Measurements from ENCODE around the gene RALBP1.
"Not testable (repeated sequence)": the region's sequence is repeated elsewhere in the genome, so short reads cannot be mapped to it uniquely, and the experiment has no call there.

Gene RALBP1

GRCh38 chr18:9449600-9450414, 25.5 kb upstream of the RALBP1 start:
- no peak overlapping the region for H3K4me3 ChIP-seq (ENCODE audit: low read depth, low read length)
- no peaks in the 10 kb centered on the region for H3K27me3 ChIP-seq (replicated peaks)
- DNase-seq, result no peak
- in situ Hi-C loops (cut with HindIII; ENCODE audit: low pct_ligation_motif_present, low sequenced_read_pairs), result no loop called here
- H3K27ac ChIP-seq, result no peak overlapping the region
- no peaks in the 10 kb centered on the region for H3K36me3 ChIP-seq (replicated peaks)
- TF ChIP-seq, protein P1, sequence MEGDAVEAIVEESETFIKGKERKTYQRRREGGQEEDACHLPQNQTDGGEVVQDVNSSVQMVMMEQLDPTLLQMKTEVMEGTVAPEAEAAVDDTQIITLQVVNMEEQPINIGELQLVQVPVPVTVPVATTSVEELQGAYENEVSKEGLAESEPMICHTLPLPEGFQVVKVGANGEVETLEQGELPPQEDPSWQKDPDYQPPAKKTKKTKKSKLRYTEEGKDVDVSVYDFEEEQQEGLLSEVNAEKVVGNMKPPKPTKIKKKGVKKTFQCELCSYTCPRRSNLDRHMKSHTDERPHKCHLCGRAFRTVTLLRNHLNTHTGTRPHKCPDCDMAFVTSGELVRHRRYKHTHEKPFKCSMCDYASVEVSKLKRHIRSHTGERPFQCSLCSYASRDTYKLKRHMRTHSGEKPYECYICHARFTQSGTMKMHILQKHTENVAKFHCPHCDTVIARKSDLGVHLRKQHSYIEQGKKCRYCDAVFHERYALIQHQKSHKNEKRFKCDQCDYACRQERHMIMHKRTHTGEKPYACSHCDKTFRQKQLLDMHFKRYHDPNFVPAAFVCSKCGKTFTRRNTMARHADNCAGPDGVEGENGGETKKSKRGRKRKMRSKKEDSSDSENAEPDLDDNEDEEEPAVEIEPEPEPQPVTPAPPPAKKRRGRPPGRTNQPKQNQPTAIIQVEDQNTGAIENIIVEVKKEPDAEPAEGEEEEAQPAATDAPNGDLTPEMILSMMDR (IDR thresholded peaks at IDR 0.05; ENCODE audit: low read depth, low read length, missing control alignments), result no peak

- in situ Hi-C loops (cut with HindIII; ENCODE audit: low pct_ligation_motif_present, low sequenced_read_pairs); H3K36me3 ChIP-seq (replicated peaks); H3K27ac ChIP-seq; H3K27me3 ChIP-seq (replicated peaks); H3K4me3 ChIP-seq (ENCODE audit: low read depth, low read length); DNase-seq: not testable (repeated sequence)
These were observed 24.4 kb upstream of the RALBP1 start for GRCh38 chr18:9450920-9451319.

DNA sequence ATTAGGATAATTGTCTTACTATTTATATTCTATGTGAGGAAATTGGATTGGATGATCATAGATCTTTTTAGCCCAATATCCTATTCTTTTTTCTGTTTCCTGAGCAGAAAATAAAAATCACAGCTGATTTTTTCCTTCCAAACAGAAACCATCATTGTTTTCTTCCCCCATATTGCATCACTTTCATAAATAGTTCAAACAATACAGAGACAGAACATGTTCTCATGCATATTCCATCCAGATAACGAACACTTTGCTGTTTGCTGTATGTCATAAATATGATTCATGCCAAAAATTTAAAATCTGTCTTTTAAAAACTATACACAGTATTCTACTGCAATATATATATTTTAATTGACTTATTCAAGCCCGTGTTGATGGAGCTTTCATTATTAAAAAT, 22.0 kb upstream of the RALBP1 start:
- TF ChIP-seq, protein P1 (IDR thresholded peaks at IDR 0.05; ENCODE audit: low read depth, low read length, missing control alignments), result no peak
- DNase-seq, result no peak
- Histone ChIP-seq H3K4me3 (ENCODE audit: low read depth, low read length) (no peak overlapping the region), H3K27ac (no peak overlapping the region), H3K27me3 (replicated peaks) (no peaks in the 10 kb centered on the region), H3K36me3 (replicated peaks) (no peaks in the 10 kb centered on the region)
- in situ Hi-C loops (cut with HindIII; ENCODE audit: low pct_ligation_motif_present, low sequenced_read_pairs), result no loop called here

- no peak for DNase-seq
- in situ Hi-C loops (cut with HindIII; ENCODE audit: low pct_ligation_motif_present, low sequenced_read_pairs), result no loop called here
- H3K4me3 ChIP-seq (ENCODE audit: low read depth, low read length), result no peak overlapping the region
- no peaks in the 10 kb centered on the region for H3K27me3 ChIP-seq (replicated peaks)
- H3K27ac ChIP-seq, result no peak overlapping the region
- no peaks in the 10 kb centered on the region for H3K36me3 ChIP-seq (replicated peaks)
- TF ChIP-seq, protein P1 (IDR thresholded peaks at IDR 0.05; ENCODE audit: low read depth, low read length, missing control alignments), result no peak
These were observed 21.1 kb upstream of the RALBP1 start for GRCh38 chr18:9454061-9454703.

DNA sequence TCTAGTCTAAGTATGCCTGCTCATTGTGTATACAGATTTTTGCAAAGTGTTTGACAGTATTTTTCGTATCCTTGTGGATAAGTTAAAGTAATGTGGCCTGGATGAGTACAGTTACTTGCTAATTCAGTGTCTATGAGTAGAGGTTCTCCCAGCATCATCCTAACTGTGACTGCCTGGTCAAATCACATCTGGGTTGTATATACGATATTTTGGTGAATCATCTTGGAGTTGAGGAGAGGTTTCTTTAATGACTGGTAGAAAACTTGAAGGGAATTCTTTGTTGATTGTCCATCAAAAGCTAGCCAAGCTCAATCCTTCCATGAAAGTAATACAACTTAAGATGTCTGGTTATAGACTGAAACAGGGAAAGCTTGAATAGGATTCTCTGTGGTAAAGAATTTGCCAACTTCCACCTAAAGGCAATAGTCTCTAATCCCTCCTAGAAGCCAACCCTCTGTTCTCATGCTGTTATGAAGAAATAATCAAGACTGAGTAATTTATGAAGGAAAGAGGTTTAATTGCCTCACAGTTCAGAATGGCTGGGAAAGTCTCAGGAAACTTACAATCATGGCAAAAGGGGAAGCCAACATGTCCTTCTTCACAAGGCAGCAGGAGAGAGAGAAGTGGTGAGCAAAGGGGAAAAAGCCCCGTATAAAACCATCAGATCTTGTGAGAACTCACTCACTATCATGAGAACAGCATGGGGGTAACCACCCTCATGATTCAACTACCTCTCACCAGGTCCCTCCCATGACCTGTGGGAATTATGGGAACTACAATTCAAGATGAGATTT, 19.4 kb upstream of the RALBP1 start:
- DNase-seq, result no peak
- in situ Hi-C loops (cut with HindIII; ENCODE audit: low pct_ligation_motif_present, low sequenced_read_pairs), result no loop called here
- H3K4me3 ChIP-seq (ENCODE audit: low read depth, low read length), result no peak overlapping the region
- H3K36me3 ChIP-seq (replicated peaks), result no peaks in the 10 kb centered on the region
- TF ChIP-seq, protein P1 (IDR thresholded peaks at IDR 0.05; ENCODE audit: low read depth, low read length, missing control alignments), result no peak
- no peak overlapping the region for H3K27ac ChIP-seq
- no peaks in the 10 kb centered on the region for H3K27me3 ChIP-seq (replicated peaks)

GRCh38 chr18:9466127-9466526, 9.2 kb upstream of the RALBP1 start:
- in situ Hi-C loops (cut with HindIII; ENCODE audit: low pct_ligation_motif_present, low sequenced_read_pairs), result no loop called here
- H3K27ac ChIP-seq, result no peak overlapping the region
- H3K27me3 ChIP-seq (replicated peaks), result no peaks in the 10 kb centered on the region
- TF ChIP-seq, protein P1 (IDR thresholded peaks at IDR 0.05; ENCODE audit: low read depth, low read length, missing control alignments), result no peak
- no peaks in the 10 kb centered on the region for H3K36me3 ChIP-seq (replicated peaks)
- no peak for DNase-seq
- H3K4me3 ChIP-seq (ENCODE audit: low read depth, low read length), result no peak overlapping the region
